Thyroid gland (tissue), 4 donors: ENCODE measurements around the gene NXPH2. TPM values are rescaled to one million over a fixed set of nuclear protein-coding genes. Genes with fewer than 3 reads are reported as not detected.

Experiments used
- DNase-seq, 2 donors: peaks; one replicate each; pipeline ENCODE4 v3.0.0-alpha.2; 2019
- H3K27ac ChIP-seq, 3 donors: fragments of 200-600 bp; sonication (generic); 1 replicate in 2 of 3; 2 replicates in 1 of 3; pipeline ENCODE4 v1.5.1; 2016 to 2019; ENCODE audit warnings: mild to moderate bottlenecking in 1 of 3, moderate library complexity in 1 of 3
- H3K27me3 ChIP-seq: fragments of 200-600 bp; sonication (generic); one replicate; pipeline ENCODE4 v1.5.1; 2019
- H3K36me3 ChIP-seq, 2 donors: fragments of 200-600 bp; sonication (generic); one replicate each; pipeline ENCODE4 v1.5.1; 2016 to 2019
- H3K4me1 ChIP-seq, 2 donors: fragments of 200-600 bp; sonication (generic); one replicate each; pipeline ENCODE4 v1.5.1; 2017 to 2019
- H3K4me3 ChIP-seq, 3 donors: fragments of 200-600 bp; sonication (generic); replicated peaks in 1 of 3; 1 replicate in 2 of 3; 2 replicates in 1 of 3; pipeline ENCODE4 v1.5.1; 2016; ENCODE audit warnings: mild to moderate bottlenecking in 1 of 3
- H3K9me3 ChIP-seq: fragments of 200-600 bp; sonication (generic); one replicate; pipeline ENCODE4 v1.5.1; 2017
- POLR2A ChIP-seq, 2 donors: fragments of 450-650 bp; IDR thresholded peaks; one replicate each; pipeline ENCODE4 v1.6.1; 2017; ENCODE audit warnings: antibody characterized with exemption in 2 of 2, mild to moderate bottlenecking in 2 of 2, moderate library complexity in 1 of 2
- WGBS, 2 donors: methylation state at CpG; one replicate each; pipeline ENCODE4 v1.1.5; 2017; 5-methylcytosine and 5-hydroxymethylcytosine counted together
- intact Hi-C: fragments of 100-400 bp; cut with DNase I; formaldehyde crosslinking; loops from one replicate; pipeline ENCODE4 v1.15.1; 2023
- total RNA-seq, 4 donors: library from RNA; depleted of rRNA; stranded (reverse); fragments of >200 nt; gene quantifications; one replicate each; pipeline ENCODE4 v1.2.3, GENCODE V29; 2016
- TF ChIP-seq, protein P1 (sequence below), 6 experiments: fragments of 200-600 bp in 3 of 6; fragments of 450-650 bp in 3 of 6; sonication (generic) in 3 of 6; IDR thresholded peaks; one replicate each; pipeline ENCODE4 v1.5.1; 2016 to 2019; ENCODE audit warnings: antibody characterized with exemption in 6 of 6, mild to moderate bottlenecking in 2 of 6, inconsistent platforms in 1 of 6, moderate library complexity in 1 of 6

Gene NXPH2
- total RNA-seq, 4 donors from 2014 or later: not detected

DNA sequence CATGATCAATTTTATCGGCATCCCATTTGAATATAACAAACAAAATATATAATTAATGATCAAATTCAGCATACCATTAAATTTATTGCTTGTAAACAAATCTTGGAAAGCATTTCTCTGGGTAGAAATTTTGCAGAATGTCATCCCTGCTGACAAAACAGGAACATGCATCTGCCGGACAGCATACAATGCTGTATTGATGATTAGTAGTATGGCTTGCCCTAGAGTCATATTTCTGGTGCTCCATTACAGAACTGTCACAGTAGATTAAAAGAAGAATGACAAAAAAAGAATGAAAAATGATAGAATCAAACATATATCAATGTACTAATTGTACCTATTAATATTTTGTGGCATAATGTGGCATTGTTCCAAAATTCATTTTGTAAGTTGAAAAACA lies 98.0 kb downstream of the NXPH2 start:
- no peak for DNase-seq
- no peak overlapping the region for H3K4me3 ChIP-seq
- no peaks in the 10 kb centered on the region for H3K4me1 ChIP-seq
- H3K36me3 ChIP-seq: no peaks in the 10 kb centered on the region
- no peak overlapping the region for H3K27ac ChIP-seq
- 84 to 86% methylated on average over 2 of the region's 2 CpGs for WGBS, 2 donors
- H3K9me3 ChIP-seq: no peaks in the 10 kb centered on the region
- no peak for TF ChIP-seq POLR2A (IDR thresholded peaks at IDR 0.05)
- TF ChIP-seq, protein P1, sequence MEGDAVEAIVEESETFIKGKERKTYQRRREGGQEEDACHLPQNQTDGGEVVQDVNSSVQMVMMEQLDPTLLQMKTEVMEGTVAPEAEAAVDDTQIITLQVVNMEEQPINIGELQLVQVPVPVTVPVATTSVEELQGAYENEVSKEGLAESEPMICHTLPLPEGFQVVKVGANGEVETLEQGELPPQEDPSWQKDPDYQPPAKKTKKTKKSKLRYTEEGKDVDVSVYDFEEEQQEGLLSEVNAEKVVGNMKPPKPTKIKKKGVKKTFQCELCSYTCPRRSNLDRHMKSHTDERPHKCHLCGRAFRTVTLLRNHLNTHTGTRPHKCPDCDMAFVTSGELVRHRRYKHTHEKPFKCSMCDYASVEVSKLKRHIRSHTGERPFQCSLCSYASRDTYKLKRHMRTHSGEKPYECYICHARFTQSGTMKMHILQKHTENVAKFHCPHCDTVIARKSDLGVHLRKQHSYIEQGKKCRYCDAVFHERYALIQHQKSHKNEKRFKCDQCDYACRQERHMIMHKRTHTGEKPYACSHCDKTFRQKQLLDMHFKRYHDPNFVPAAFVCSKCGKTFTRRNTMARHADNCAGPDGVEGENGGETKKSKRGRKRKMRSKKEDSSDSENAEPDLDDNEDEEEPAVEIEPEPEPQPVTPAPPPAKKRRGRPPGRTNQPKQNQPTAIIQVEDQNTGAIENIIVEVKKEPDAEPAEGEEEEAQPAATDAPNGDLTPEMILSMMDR (IDR thresholded peaks at IDR 0.05): no peak
- intact Hi-C loops: no loop called here
- H3K27me3 ChIP-seq: no peaks in the 10 kb centered on the region

DNA sequence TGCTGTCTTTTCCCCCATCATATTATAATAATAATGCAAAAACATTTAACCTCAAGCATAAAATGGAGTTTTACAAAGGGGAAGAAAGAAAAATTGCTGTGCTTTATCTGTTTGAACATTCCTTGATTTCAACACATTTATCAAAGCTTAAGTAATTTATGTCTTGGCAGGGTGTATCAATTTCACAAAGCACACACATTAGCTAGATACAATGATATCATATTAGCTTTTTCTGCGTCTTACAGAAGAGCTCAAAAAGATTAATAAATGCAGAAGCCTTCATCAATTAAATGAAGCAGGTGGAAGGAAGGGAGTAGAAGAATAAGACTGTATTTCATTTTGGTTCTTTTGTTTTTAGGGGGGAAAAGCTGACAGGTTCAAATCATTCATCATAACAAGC lies 103.0 kb downstream of the NXPH2 start:
- H3K27me3 ChIP-seq: no peaks in the 10 kb centered on the region
- H3K27ac ChIP-seq: no peak overlapping the region
- H3K9me3 ChIP-seq: no peaks in the 10 kb centered on the region
- TF ChIP-seq POLR2A (IDR thresholded peaks at IDR 0.05): no peak
- TF ChIP-seq, protein P1 (IDR thresholded peaks at IDR 0.05): no peak
- H3K36me3 ChIP-seq: no peaks in the 10 kb centered on the region
- H3K4me1 ChIP-seq: no peaks in the 10 kb centered on the region
- H3K4me3 ChIP-seq: no peak overlapping the region
- WGBS, 2 donors: 42 to 82% methylated on average over 1 of the region's 1 CpG
- intact Hi-C loops: no loop called here
- no peak for DNase-seq

DNA sequence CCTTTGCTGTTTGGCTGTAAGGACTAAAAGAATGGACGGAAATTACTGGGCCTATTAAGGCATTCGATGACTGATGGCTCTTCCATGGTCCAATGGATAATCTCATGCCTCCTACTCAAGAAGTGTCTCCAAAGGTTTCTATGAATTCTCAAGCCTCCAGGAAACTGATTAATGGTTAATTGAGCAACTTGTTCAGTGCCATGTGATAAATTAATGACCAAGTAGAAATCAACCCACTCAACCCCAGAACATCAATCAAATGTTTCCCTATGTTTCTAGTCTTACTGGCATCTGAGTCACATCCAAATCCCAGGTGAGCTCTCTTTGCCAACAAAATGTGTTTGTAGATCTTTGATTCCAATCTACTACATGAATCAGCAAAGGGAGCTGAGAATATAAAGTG lies 103.6 kb downstream of the NXPH2 start:
- Histone ChIP-seq H3K4me1 (no peaks in the 10 kb centered on the region), H3K27me3 (no peaks in the 10 kb centered on the region), H3K4me3 (no peak overlapping the region), H3K9me3 (no peaks in the 10 kb centered on the region), H3K36me3 (no peaks in the 10 kb centered on the region), H3K27ac (no peak overlapping the region)
- intact Hi-C loops: no loop called here
- 93 to 100% methylated on average over 2 of the region's 2 CpGs for WGBS, 2 donors
- DNase-seq: no peak
- no peak for TF ChIP-seq POLR2A (IDR thresholded peaks at IDR 0.05)
- TF ChIP-seq, protein P1 (IDR thresholded peaks at IDR 0.05): no peak

DNA sequence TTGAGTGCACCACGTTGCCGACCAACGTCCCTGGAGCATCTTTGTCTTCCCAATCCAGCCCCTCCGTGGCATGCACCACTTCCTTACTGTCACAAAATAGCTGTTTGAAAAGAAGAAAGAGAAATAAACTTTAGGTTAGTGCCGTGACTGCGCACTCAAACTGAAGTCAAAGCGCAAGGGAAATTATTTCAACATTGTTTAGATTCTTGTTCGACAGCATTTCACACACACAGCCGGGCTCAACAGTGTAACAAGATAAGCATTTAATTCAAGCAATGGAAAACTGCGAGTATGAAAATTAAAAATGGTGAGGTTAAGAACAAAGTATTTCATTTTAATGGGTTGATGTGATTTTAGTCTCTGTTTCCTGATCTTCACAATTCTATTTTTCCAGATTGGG lies 108.6 kb downstream of the NXPH2 start:
- WGBS, 2 donors: 83 to 85% methylated on average over 10 of the region's 10 CpGs
- Histone ChIP-seq H3K27ac (no peak overlapping the region), H3K4me1 (no peaks in the 10 kb centered on the region), H3K36me3 (no peaks in the 10 kb centered on the region), H3K4me3 (no peak overlapping the region), H3K9me3 (no peaks in the 10 kb centered on the region), H3K27me3 (no peaks in the 10 kb centered on the region)
- intact Hi-C loops: no loop called here
- no peak for DNase-seq
- TF ChIP-seq, protein P1 (IDR thresholded peaks at IDR 0.05): no peak
- no peak for TF ChIP-seq POLR2A (IDR thresholded peaks at IDR 0.05)

DNA sequence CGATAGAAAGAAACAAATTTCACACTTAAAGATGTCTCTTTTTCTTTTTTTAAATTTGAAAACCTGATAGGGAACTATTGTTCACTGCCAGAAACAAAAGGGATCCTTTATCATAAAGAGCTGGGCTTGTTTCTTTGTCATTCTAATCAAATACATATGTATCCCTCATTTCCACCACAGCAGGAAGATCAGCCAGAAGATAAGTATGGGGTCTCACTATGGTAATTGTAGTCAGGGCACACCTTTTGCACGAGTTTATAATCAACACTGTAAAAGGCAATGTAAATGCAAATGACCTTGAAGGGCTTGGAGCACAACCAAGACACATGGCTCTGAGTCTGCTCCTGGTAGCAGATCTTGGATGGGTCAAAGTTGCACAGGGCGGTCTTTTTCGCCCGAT lies 109.5 kb downstream of the NXPH2 start:
- 78 to 81% methylated on average over 5 of the region's 5 CpGs for WGBS, 2 donors
- Histone ChIP-seq H3K27me3 (no peaks in the 10 kb centered on the region), H3K4me3 (no peak overlapping the region), H3K36me3 (no peaks in the 10 kb centered on the region), H3K4me1 (no peaks in the 10 kb centered on the region), H3K9me3 (no peaks in the 10 kb centered on the region), H3K27ac (no peak overlapping the region)
- DNase-seq: no peak
- no peak for TF ChIP-seq POLR2A (IDR thresholded peaks at IDR 0.05)
- TF ChIP-seq, protein P1 (IDR thresholded peaks at IDR 0.05): no peak
- intact Hi-C loops: no loop called here
